ENCODE results near the gene PIGO.

- no peak for TF ChIP-seq POLR2A (IDR thresholded peaks at IDR 0.05)
- TF ChIP-seq, protein P1, sequence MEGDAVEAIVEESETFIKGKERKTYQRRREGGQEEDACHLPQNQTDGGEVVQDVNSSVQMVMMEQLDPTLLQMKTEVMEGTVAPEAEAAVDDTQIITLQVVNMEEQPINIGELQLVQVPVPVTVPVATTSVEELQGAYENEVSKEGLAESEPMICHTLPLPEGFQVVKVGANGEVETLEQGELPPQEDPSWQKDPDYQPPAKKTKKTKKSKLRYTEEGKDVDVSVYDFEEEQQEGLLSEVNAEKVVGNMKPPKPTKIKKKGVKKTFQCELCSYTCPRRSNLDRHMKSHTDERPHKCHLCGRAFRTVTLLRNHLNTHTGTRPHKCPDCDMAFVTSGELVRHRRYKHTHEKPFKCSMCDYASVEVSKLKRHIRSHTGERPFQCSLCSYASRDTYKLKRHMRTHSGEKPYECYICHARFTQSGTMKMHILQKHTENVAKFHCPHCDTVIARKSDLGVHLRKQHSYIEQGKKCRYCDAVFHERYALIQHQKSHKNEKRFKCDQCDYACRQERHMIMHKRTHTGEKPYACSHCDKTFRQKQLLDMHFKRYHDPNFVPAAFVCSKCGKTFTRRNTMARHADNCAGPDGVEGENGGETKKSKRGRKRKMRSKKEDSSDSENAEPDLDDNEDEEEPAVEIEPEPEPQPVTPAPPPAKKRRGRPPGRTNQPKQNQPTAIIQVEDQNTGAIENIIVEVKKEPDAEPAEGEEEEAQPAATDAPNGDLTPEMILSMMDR (IDR thresholded peaks at IDR 0.05) = no peak
These were observed 7.3 kb upstream of the PIGO start for GRCh38 chr9:35103660-35104191.
